ENCODE measurements around the gene NFKBIL1.

The NFKBIL1 gene

GRCh38 chr6:31556307-31556706 is 8.9 kb downstream of the NFKBIL1 start:
- H3K4me2 ChIP-seq: peak overlapping the region; percentile 96 to 100 (median 100)
- H3K4me3 ChIP-seq: peak overlapping the region in 3 of 10 experiments; percentile 0 to 19 (median 18); a peak in 3 of 20 replicates
- H3K27ac ChIP-seq: peak overlapping the region in 10 of 11 experiments; percentile 25 to 100 (median 98); a peak in 19 of 22 replicates
- H3K4me1 ChIP-seq: peaks cover 64 to 93% (median 89%) of the 10 kb centered on the region in 10 experiments
- H3K27me3 ChIP-seq: no peaks in the 10 kb centered on the region
- no peak for TF ChIP-seq Cebpa-rat (IDR thresholded peaks at IDR 0.05)
- peaks cover 13 to 41% (median 23%) of the 10 kb centered on the region in 11 experiments; a peak in 17 of 22 replicates for H3K36me3 ChIP-seq
- no peaks in the 10 kb centered on the region for H3K9me3 ChIP-seq (replicated peaks in 1 of 11)
- H3K9ac ChIP-seq: peak overlapping the region in 10 of 11 experiments; percentile 20 to 94 (median 46); a peak in 14 of 22 replicates
- no peaks in the 10 kb centered on the region; a peak in 2 of 22 replicates for H4K20me1 ChIP-seq

GRCh38 chr6:31557443-31558317 is 10.3 kb downstream of the NFKBIL1 start:
- peaks cover 78 to 99% (median 94%) of the 10 kb centered on the region in 10 experiments for H3K4me1 ChIP-seq
- peaks cover 13 to 35% (median 21%) of the 10 kb centered on the region in 11 experiments; a peak in 17 of 22 replicates for H3K36me3 ChIP-seq
- H3K9me3 ChIP-seq (replicated peaks in 1 of 11): no peaks in the 10 kb centered on the region
- no peaks in the 10 kb centered on the region for H3K27me3 ChIP-seq
- peak overlapping the region; percentile 96 to 100 (median 100) for H3K4me2 ChIP-seq
- H4K20me1 ChIP-seq: no peaks in the 10 kb centered on the region; a peak in 2 of 22 replicates
- H3K4me3 ChIP-seq: peak overlapping the region; percentile 30 to 69 (median 58)
- peak overlapping the region; percentile 82 to 100 (median 99) for H3K27ac ChIP-seq
- peak overlapping the region; percentile 65 to 96 (median 92) for H3K9ac ChIP-seq
- no peak for TF ChIP-seq Cebpa-rat (IDR thresholded peaks at IDR 0.05)

- peak overlapping the region; percentile 82 to 100 (median 99) for H3K27ac ChIP-seq
- H3K9ac ChIP-seq: peak overlapping the region; percentile 65 to 96 (median 92)
- H3K9me3 ChIP-seq (replicated peaks in 1 of 11): no peaks in the 10 kb centered on the region
- no peak for TF ChIP-seq Cebpa-rat (IDR thresholded peaks at IDR 0.05)
- no peaks in the 10 kb centered on the region for H3K27me3 ChIP-seq
- peak overlapping the region; percentile 96 to 100 (median 100) for H3K4me2 ChIP-seq
- peaks cover 9 to 30% (median 16%) of the 10 kb centered on the region in 11 experiments; a peak in 17 of 22 replicates for H3K36me3 ChIP-seq
- no peaks in the 10 kb centered on the region; a peak in 2 of 22 replicates for H4K20me1 ChIP-seq
- peaks cover 84 to 100% (median 96%) of the 10 kb centered on the region in 10 experiments for H3K4me1 ChIP-seq
- H3K4me3 ChIP-seq: peak overlapping the region; percentile 30 to 69 (median 58)
Measured at GRCh38 chr6:31558318-31558625, 10.9 kb downstream of the NFKBIL1 start.

GRCh38 chr6:31558631-31559500 is 11.5 kb downstream of the NFKBIL1 start:
- Histone ChIP-seq H4K20me1 (no peaks in the 10 kb centered on the region; a peak in 2 of 22 replicates), H3K27ac (peak overlapping the region; percentile 82 to 100 (median 99)), H3K9ac (peak overlapping the region; percentile 73 to 96 (median 92)), H3K4me1 (peaks cover 90 to 100% (median 96%) of the 10 kb centered on the region in 10 experiments), H3K4me2 (peak overlapping the region; percentile 96 to 100 (median 100)), H3K9me3 (replicated peaks in 1 of 11) (no peaks in the 10 kb centered on the region), H3K36me3 (peaks cover 3 to 24% (median 10%) of the 10 kb centered on the region in 11 experiments; a peak in 15 of 22 replicates), H3K27me3 (no peaks in the 10 kb centered on the region), H3K4me3 (peak overlapping the region; percentile 30 to 69 (median 58))
- TF ChIP-seq Cebpa-rat (IDR thresholded peaks at IDR 0.05): peak; percentile 64 to 95 (median 91); a peak in 20 of 22 replicates

- Histone ChIP-seq H3K4me2 (peak overlapping the region; percentile 96 to 100 (median 100)), H3K4me3 (peak overlapping the region; percentile 30 to 69 (median 57); a peak in 19 of 20 replicates), H3K9ac (peak overlapping the region; percentile 73 to 96 (median 92)), H3K36me3 (peaks cover 0 to 19% (median 6%) of the 10 kb centered on the region in 11 experiments; a peak in 11 of 22 replicates), H3K27ac (peak overlapping the region; percentile 82 to 100 (median 99)), H4K20me1 (no peaks in the 10 kb centered on the region; a peak in 2 of 22 replicates), H3K27me3 (no peaks in the 10 kb centered on the region), H3K9me3 (replicated peaks in 1 of 11) (no peaks in the 10 kb centered on the region), H3K4me1 (peaks cover 96 to 100% (median 97%) of the 10 kb centered on the region in 10 experiments)
- TF ChIP-seq Cebpa-rat (IDR thresholded peaks at IDR 0.05): no peak
Measured at GRCh38 chr6:31559606-31559957, 12.2 kb downstream of the NFKBIL1 start.

GRCh38 chr6:31559958-31560696 is 12.7 kb downstream of the NFKBIL1 start:
- peak overlapping the region; percentile 82 to 100 (median 99) for H3K27ac ChIP-seq
- H3K9ac ChIP-seq: peak overlapping the region; percentile 73 to 96 (median 92)
- peaks cover 97 to 100% (median 97%) of the 10 kb centered on the region in 10 experiments for H3K4me1 ChIP-seq

GRCh38 chr6:31560697-31561058 is 13.3 kb downstream of the NFKBIL1 start:
- peak overlapping the region; percentile 96 to 100 (median 100) for H3K4me2 ChIP-seq
- no peaks in the 10 kb centered on the region for H3K27me3 ChIP-seq
- peaks cover 95 to 100% (median 97%) of the 10 kb centered on the region in 10 experiments for H3K4me1 ChIP-seq
- no peak for TF ChIP-seq Cebpa-rat (IDR thresholded peaks at IDR 0.05)
- no peaks in the 10 kb centered on the region; a peak in 2 of 22 replicates for H4K20me1 ChIP-seq
- peak overlapping the region; percentile 3 to 69 (median 57); a peak in 18 of 20 replicates for H3K4me3 ChIP-seq
- peak overlapping the region; percentile 82 to 100 (median 99); a peak in 21 of 22 replicates for H3K27ac ChIP-seq
- H3K9me3 ChIP-seq (replicated peaks in 1 of 11): no peaks in the 10 kb centered on the region
- H3K9ac ChIP-seq: peak overlapping the region; percentile 73 to 96 (median 92); a peak in 21 of 22 replicates
- H3K36me3 ChIP-seq: peaks cover 0 to 12% (median 5%) of the 10 kb centered on the region in 11 experiments; a peak in 7 of 22 replicates

More at GRCh38 chr6:31559958-31560696, 12.7 kb downstream of the NFKBIL1 start:
- H3K4me3 ChIP-seq: peak overlapping the region; percentile 30 to 69 (median 57); a peak in 18 of 20 replicates
- H3K9me3 ChIP-seq (replicated peaks in 1 of 11): no peaks in the 10 kb centered on the region
- no peaks in the 10 kb centered on the region for H3K27me3 ChIP-seq
- TF ChIP-seq Cebpa-rat (IDR thresholded peaks at IDR 0.05): peak in 7 of 11 experiments; percentile 21 to 89 (median 58); a peak in 7 of 22 replicates
- peaks cover 0 to 13% (median 5%) of the 10 kb centered on the region in 11 experiments; a peak in 7 of 22 replicates for H3K36me3 ChIP-seq
- H4K20me1 ChIP-seq: no peaks in the 10 kb centered on the region; a peak in 2 of 22 replicates
- peak overlapping the region; percentile 96 to 100 (median 100) for H3K4me2 ChIP-seq

Measured in BLaER1 treated with 17β-estradiol and CSF1 and Interleukin-3, amounts not matched to agents 10 nM and 100 nM (cell line).